NCI-H187 treated with DMSO at 0.1 percent for 48 hours (cell line): ENCODE measurements around the gene DHRS12.

Experiments
- DNase-seq: peaks from one replicate; lab custom pipeline; 2025; lab: John Stamatoyannopoulos, UW

Gene DHRS12

GRCh38 chr13:51758691-51759090, 45.3 kb downstream of the DHRS12 start:
- DNase-seq, result no peak

GRCh38 chr13:51756651-51757050, 47.3 kb downstream of the DHRS12 start:
- no peak for DNase-seq

GRCh38 chr13:51747438-51748434, 56.2 kb downstream of the DHRS12 start:
- no peak for DNase-seq

- no peak for DNase-seq
Observed at GRCh38 chr13:51746802-51747201, 57.2 kb downstream of the DHRS12 start.

- DNase-seq, result no peak
Observed at GRCh38 chr13:51745243-51745642, 58.7 kb downstream of the DHRS12 start.

GRCh38 chr13:51742611-51743010, 61.4 kb downstream of the DHRS12 start:
- DNase-seq, result no peak

- DNase-seq, result no peak
Observed at GRCh38 chr13:51742031-51742430, 61.9 kb downstream of the DHRS12 start.

GRCh38 chr13:51740698-51741097, 63.3 kb downstream of the DHRS12 start:
- no peak for DNase-seq

- no peak for DNase-seq
Observed at GRCh38 chr13:51739027-51739764, 64.8 kb downstream of the DHRS12 start.

- no peak for DNase-seq
Observed at GRCh38 chr13:51738226-51738905, 65.6 kb downstream of the DHRS12 start.

- no peak for DNase-seq
Observed at GRCh38 chr13:51737609-51738008, 66.4 kb downstream of the DHRS12 start.

GRCh38 chr13:51734786-51735185, 69.2 kb downstream of the DHRS12 start:
- DNase-seq, result no peak

GRCh38 chr13:51733374-51734298, 70.3 kb downstream of the DHRS12 start:
- no peak for DNase-seq

GRCh38 chr13:51731759-51732158, 72.2 kb downstream of the DHRS12 start:
- no peak for DNase-seq

- DNase-seq, result no peak
Observed at GRCh38 chr13:51730927-51731326, 73.0 kb downstream of the DHRS12 start.

- no peak for DNase-seq
Observed at GRCh38 chr13:51729866-51730553, 74.0 kb downstream of the DHRS12 start.

- DNase-seq, result no peak
Observed at GRCh38 chr13:51728972-51729371, 75.0 kb downstream of the DHRS12 start.

- DNase-seq, result no peak
Observed at GRCh38 chr13:51728275-51728673, 75.7 kb downstream of the DHRS12 start.

- no peak for DNase-seq
Observed at GRCh38 chr13:51727634-51728274, 76.2 kb downstream of the DHRS12 start.
